ENCODE results near the gene MAMSTR.
A peak's percentile ranks its signal among the peaks of the same experiment; 100 is the strongest.

The MAMSTR gene

GRCh38 chr19:48746110-48746509, 26.6 kb upstream of the MAMSTR start:
- DNase-seq = no peak

- DNase-seq = peak; percentile 73
Measured at GRCh38 chr19:48745208-48745995, 25.9 kb upstream of the MAMSTR start.

- DNase-seq = no peak
Measured at GRCh38 chr19:48742096-48742495, 22.6 kb upstream of the MAMSTR start.

- DNase-seq = peak; percentile 38
Measured at GRCh38 chr19:48741129-48741999, 21.8 kb upstream of the MAMSTR start.

- peak; percentile 12 for DNase-seq
Measured at GRCh38 chr19:48740164-48740972, 20.8 kb upstream of the MAMSTR start, which contains the start of gene RASIP1. Gene RASIP1, minus strand, starts transcription at chr19:48740610. Its CDS starts 328 bp downstream, at chr19:48740282.

GRCh38 chr19:48739404-48740163, 20.1 kb upstream of the MAMSTR start:
- DNase-seq = peak; percentile 55

GRCh38 chr19:48738557-48739403, 19.3 kb upstream of the MAMSTR start:
- peak; percentile 80 for DNase-seq

GRCh38 chr19:48737360-48737998, 18.0 kb upstream of the MAMSTR start:
- no peak for DNase-seq

- peak; percentile 66 for DNase-seq
Measured at GRCh38 chr19:48735031-48735615, 15.6 kb upstream of the MAMSTR start.

GRCh38 chr19:48734625-48735024, 15.1 kb upstream of the MAMSTR start:
- no peak for DNase-seq

GRCh38 chr19:48731452-48731851, 11.9 kb upstream of the MAMSTR start:
- no peak for DNase-seq

GRCh38 chr19:48728911-48729664, 9.6 kb upstream of the MAMSTR start:
- peak; percentile 31 for DNase-seq

GRCh38 chr19:48726556-48726955, 7.0 kb upstream of the MAMSTR start:
- DNase-seq = no peak

- DNase-seq = peak; percentile 62
Measured at GRCh38 chr19:48724796-48725753, 5.5 kb upstream of the MAMSTR start.

- no peak for DNase-seq
Measured at GRCh38 chr19:48722196-48722708, 2.7 kb upstream of the MAMSTR start.

- peak; percentile 99 for DNase-seq
Measured at GRCh38 chr19:48720613-48721296, 1.2 kb upstream of the MAMSTR start.

GRCh38 chr19:48720251-48720612, 707 bp upstream of the MAMSTR start:
- no peak for DNase-seq

All from retina (tissue), 1 donor.